Testis (tissue), 3 donors: ENCODE data around the gene SUCLG2. TPM values are rescaled to one million over a fixed set of nuclear protein-coding genes. Genes with fewer than 3 reads are reported as not detected.

Experiments used
- DNase-seq: peaks from one replicate; pipeline ENCODE4 v3.0.0-alpha.2; 2019
- H3K27ac ChIP-seq, 2 donors: fragments of 200-600 bp; sonication (generic); one replicate each; pipeline ENCODE4 v1.5.1; 2019
- H3K27me3 ChIP-seq: fragments of 200-600 bp; sonication (generic); one replicate; pipeline ENCODE4 v1.5.1; 2019
- H3K36me3 ChIP-seq: fragments of 200-600 bp; sonication (generic); one replicate; pipeline ENCODE4 v1.5.1; 2017; ENCODE audit warnings: low read depth; ENCODE audit errors: missing control alignments
- H3K4me1 ChIP-seq: fragments of 200-600 bp; sonication (generic); one replicate; pipeline ENCODE4 v1.5.1; 2019
- H3K4me3 ChIP-seq, 2 donors: fragments of 200-600 bp; sonication (generic); one replicate each; pipeline ENCODE4 v1.5.1; 2017 to 2019
- H3K9me3 ChIP-seq: fragments of 200-600 bp; sonication (generic); one replicate; pipeline ENCODE4 v1.5.1; 2017
- POLR2A ChIP-seq: fragments of 450-650 bp; IDR thresholded peaks from one replicate; pipeline ENCODE4 v1.6.1; 2017; ENCODE audit warnings: antibody characterized with exemption, mild to moderate bottlenecking, moderate library complexity
- WGBS, 2 donors: methylation state at CpG; one replicate each; pipeline ENCODE4 v1.1.5; 2018; 5-methylcytosine and 5-hydroxymethylcytosine counted together
- intact Hi-C: fragments of 100-400 bp; cut with DNase I; formaldehyde crosslinking; loops from one replicate; pipeline ENCODE4 v1.15.1; 2023; ENCODE audit warnings: low total_unique reads
- polyA plus RNA-seq: library from polyadenylated mRNA; stranded (reverse); fragments of 350-450 nt; fragmentation: Illumina TruSeq; extraction: RNeasy Lipid Tissue Mini Kit (QIAGEN cat#74804); gene quantifications from one replicate; pipeline ENCODE4 v1.2.3, GENCODE V29; 2014; ENCODE audit warnings: low read depth, low replicate concordance; ENCODE audit not compliant: insufficient read depth
- total RNA-seq, 2 donors: library from RNA; depleted of rRNA; stranded (reverse); fragments of >200 nt; gene quantifications; one replicate each; pipeline ENCODE4 v1.2.3, GENCODE V29; 2016
- TF ChIP-seq, protein P1 (sequence below), 3 experiments: fragments of 450-650 bp in 2 of 3; fragments of 200-600 bp in 1 of 3; sonication (generic) in 1 of 3; IDR thresholded peaks; one replicate each; pipeline ENCODE4 v1.5.1; 2016 to 2019; ENCODE audit warnings: antibody characterized with exemption in 3 of 3, mild to moderate bottlenecking in 2 of 3, moderate library complexity in 1 of 3

Gene SUCLG2
- total and polyA plus RNA-seq, 3 donors from 2014 or later: 18.0 to 28.7 (median 23.8) TPM

GRCh38 chr3:67529915-67530314 is 124.5 kb downstream of the SUCLG2 start:
- WGBS, 2 donors: 92 to 97% methylated on average over 1 of the region's 1 CpG
- H3K36me3 ChIP-seq: no peaks in the 10 kb centered on the region
- intact Hi-C loops: no loop called here
- no peaks in the 10 kb centered on the region for H3K9me3 ChIP-seq
- no peaks in the 10 kb centered on the region for H3K4me1 ChIP-seq
- no peak overlapping the region for H3K4me3 ChIP-seq
- no peak overlapping the region for H3K27ac ChIP-seq
- no peak for TF ChIP-seq POLR2A
- TF ChIP-seq, protein P1, sequence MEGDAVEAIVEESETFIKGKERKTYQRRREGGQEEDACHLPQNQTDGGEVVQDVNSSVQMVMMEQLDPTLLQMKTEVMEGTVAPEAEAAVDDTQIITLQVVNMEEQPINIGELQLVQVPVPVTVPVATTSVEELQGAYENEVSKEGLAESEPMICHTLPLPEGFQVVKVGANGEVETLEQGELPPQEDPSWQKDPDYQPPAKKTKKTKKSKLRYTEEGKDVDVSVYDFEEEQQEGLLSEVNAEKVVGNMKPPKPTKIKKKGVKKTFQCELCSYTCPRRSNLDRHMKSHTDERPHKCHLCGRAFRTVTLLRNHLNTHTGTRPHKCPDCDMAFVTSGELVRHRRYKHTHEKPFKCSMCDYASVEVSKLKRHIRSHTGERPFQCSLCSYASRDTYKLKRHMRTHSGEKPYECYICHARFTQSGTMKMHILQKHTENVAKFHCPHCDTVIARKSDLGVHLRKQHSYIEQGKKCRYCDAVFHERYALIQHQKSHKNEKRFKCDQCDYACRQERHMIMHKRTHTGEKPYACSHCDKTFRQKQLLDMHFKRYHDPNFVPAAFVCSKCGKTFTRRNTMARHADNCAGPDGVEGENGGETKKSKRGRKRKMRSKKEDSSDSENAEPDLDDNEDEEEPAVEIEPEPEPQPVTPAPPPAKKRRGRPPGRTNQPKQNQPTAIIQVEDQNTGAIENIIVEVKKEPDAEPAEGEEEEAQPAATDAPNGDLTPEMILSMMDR (IDR thresholded peaks at IDR 0.05): no peak
- no peaks in the 10 kb centered on the region for H3K27me3 ChIP-seq
- DNase-seq: no peak

- intact Hi-C loops: no loop called here
- no peak overlapping the region for H3K27ac ChIP-seq
- TF ChIP-seq POLR2A: no peak
- TF ChIP-seq, protein P1 (IDR thresholded peaks at IDR 0.05): no peak
- H3K36me3 ChIP-seq: no peaks in the 10 kb centered on the region
- no peaks in the 10 kb centered on the region for H3K4me1 ChIP-seq
- H3K27me3 ChIP-seq: no peaks in the 10 kb centered on the region
- DNase-seq: no peak
- no peaks in the 10 kb centered on the region for H3K9me3 ChIP-seq
- 81 to 86% methylated on average over 1 of the region's 1 CpG for WGBS, 2 donors
- H3K4me3 ChIP-seq: no peak overlapping the region
These were observed 125.1 kb downstream of the SUCLG2 start for GRCh38 chr3:67529337-67529736.

GRCh38 chr3:67526246-67526645 is 128.2 kb downstream of the SUCLG2 start:
- Histone ChIP-seq H3K36me3 (no peaks in the 10 kb centered on the region), H3K4me3 (no peak overlapping the region), H3K27ac (no peak overlapping the region), H3K4me1 (no peaks in the 10 kb centered on the region), H3K9me3 (no peaks in the 10 kb centered on the region), H3K27me3 (no peaks in the 10 kb centered on the region)
- 91 to 96% methylated on average over 2 of the region's 2 CpGs for WGBS, 2 donors
- no peak for TF ChIP-seq POLR2A
- TF ChIP-seq, protein P1 (IDR thresholded peaks at IDR 0.05): no peak
- intact Hi-C loops: no loop called here
- DNase-seq: no peak

- Histone ChIP-seq H3K4me3 (no peak overlapping the region), H3K27me3 (no peaks in the 10 kb centered on the region), H3K4me1 (no peaks in the 10 kb centered on the region), H3K27ac (no peak overlapping the region), H3K36me3 (no peaks in the 10 kb centered on the region), H3K9me3 (no peaks in the 10 kb centered on the region)
- WGBS, 2 donors: 78 to 96% methylated on average over 6 of the region's 6 CpGs
- no peak for DNase-seq
- TF ChIP-seq, protein P1 (IDR thresholded peaks at IDR 0.05): no peak
- no peak for TF ChIP-seq POLR2A
- intact Hi-C loops: no loop called here
These were observed 130.4 kb downstream of the SUCLG2 start for GRCh38 chr3:67524046-67524445.

DNA sequence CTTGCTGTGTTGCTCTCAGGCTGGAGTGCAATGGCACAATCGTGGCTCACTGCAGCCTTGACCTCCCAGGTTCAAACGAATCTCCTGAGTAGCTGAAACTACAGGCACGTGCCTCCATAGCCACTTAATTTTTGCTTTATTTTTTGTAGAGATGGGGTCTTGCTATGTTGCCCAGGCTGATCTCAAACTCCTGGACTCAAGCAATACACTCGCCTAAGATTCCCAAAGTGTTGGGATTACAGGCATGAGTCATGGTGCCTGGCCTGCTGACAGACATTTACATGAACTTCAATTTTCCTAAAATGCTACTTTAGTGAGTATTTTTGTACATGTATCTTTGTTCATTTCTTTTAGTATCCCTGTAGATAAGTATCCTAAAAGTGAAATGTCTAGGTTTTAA is 132.3 kb downstream of the SUCLG2 start:
- no peak for DNase-seq
- no peak overlapping the region for H3K4me3 ChIP-seq
- 84 to 89% methylated on average over 4 of the region's 4 CpGs for WGBS, 2 donors
- H3K4me1 ChIP-seq: no peaks in the 10 kb centered on the region
- H3K27me3 ChIP-seq: no peaks in the 10 kb centered on the region
- intact Hi-C loops: no loop called here
- no peaks in the 10 kb centered on the region for H3K36me3 ChIP-seq
- no peaks in the 10 kb centered on the region for H3K9me3 ChIP-seq
- TF ChIP-seq, protein P1 (IDR thresholded peaks at IDR 0.05): no peak
- TF ChIP-seq POLR2A: no peak
- H3K27ac ChIP-seq: no peak overlapping the region
